ENCODE measurements around the gene MCM9.
"Not testable (repeated sequence)": the region's sequence is repeated elsewhere in the genome, so short reads cannot be mapped to it uniquely, and the experiment has no call there.

The MCM9 gene

GRCh38 chr6:118815495-118815894 is 119.5 kb downstream of the MCM9 start:
- H3K36me3 ChIP-seq (ENCODE audit: control insufficient read depth in 1 of 2, insufficient read depth in 2 of 2, low read length in 2 of 2) = peaks cover 0 to 9% of the 10 kb centered on the region in 2 donors
- H3K9ac ChIP-seq (ENCODE audit: low read depth in 1 of 2, low read length in 2 of 2) = no peak overlapping the region
- H3K4me3 ChIP-seq (ENCODE audit: low read depth in 1 of 2, low read length in 2 of 2) = no peak overlapping the region
- peaks cover 0 to 6% of the 10 kb centered on the region in 2 donors for H3K4me1 ChIP-seq (ENCODE audit: control insufficient read depth in 1 of 2, insufficient read depth in 2 of 2, low read length in 2 of 2)
- no peaks in the 10 kb centered on the region for H3K9me3 ChIP-seq (ENCODE audit: control insufficient read depth in 1 of 2, low read length in 2 of 2)
- no peak overlapping the region for H3K27ac ChIP-seq (ENCODE audit: low read depth, low read length)
- no peaks in the 10 kb centered on the region for H3K27me3 ChIP-seq (ENCODE audit: control insufficient read depth in 1 of 2, insufficient read depth in 2 of 2, low read length in 2 of 2)

GRCh38 chr6:118813775-118814174 is 121.2 kb downstream of the MCM9 start:
- Histone ChIP-seq H3K9ac (ENCODE audit: low read depth in 1 of 2, low read length in 2 of 2) (no peak overlapping the region), H3K27ac (ENCODE audit: low read depth, low read length) (no peak overlapping the region), H3K4me3 (ENCODE audit: low read depth in 1 of 2, low read length in 2 of 2) (no peak overlapping the region), H3K4me1 (ENCODE audit: control insufficient read depth in 1 of 2, insufficient read depth in 2 of 2, low read length in 2 of 2) (peaks cover 3 to 6% of the 10 kb centered on the region in 2 donors), H3K36me3 (ENCODE audit: control insufficient read depth in 1 of 2, insufficient read depth in 2 of 2, low read length in 2 of 2) (peaks cover 0 to 9% of the 10 kb centered on the region in 2 donors), H3K9me3 (ENCODE audit: control insufficient read depth in 1 of 2, low read length in 2 of 2) (no peaks in the 10 kb centered on the region), H3K27me3 (ENCODE audit: control insufficient read depth in 1 of 2, insufficient read depth in 2 of 2, low read length in 2 of 2) (no peaks in the 10 kb centered on the region)

- Histone ChIP-seq H3K9ac (ENCODE audit: low read depth in 1 of 2, low read length in 2 of 2) (no peak overlapping the region), H3K9me3 (ENCODE audit: control insufficient read depth in 1 of 2, low read length in 2 of 2) (no peaks in the 10 kb centered on the region), H3K36me3 (ENCODE audit: control insufficient read depth in 1 of 2, insufficient read depth in 2 of 2, low read length in 2 of 2) (peaks cover 0 to 9% of the 10 kb centered on the region in 2 donors), H3K4me3 (ENCODE audit: low read depth in 1 of 2, low read length in 2 of 2) (no peak overlapping the region), H3K4me1 (ENCODE audit: control insufficient read depth in 1 of 2, insufficient read depth in 2 of 2, low read length in 2 of 2) (peaks cover 3 to 6% of the 10 kb centered on the region in 2 donors), H3K27ac (ENCODE audit: low read depth, low read length) (no peak overlapping the region), H3K27me3 (ENCODE audit: control insufficient read depth in 1 of 2, insufficient read depth in 2 of 2, low read length in 2 of 2) (no peaks in the 10 kb centered on the region)
Measured at GRCh38 chr6:118812970-118813369, 122.0 kb downstream of the MCM9 start.

- peaks cover 0 to 2% of the 10 kb centered on the region in 2 donors for H3K36me3 ChIP-seq (ENCODE audit: control insufficient read depth in 1 of 2, insufficient read depth in 2 of 2, low read length in 2 of 2)
- no peak overlapping the region for H3K9ac ChIP-seq (ENCODE audit: low read depth in 1 of 2, low read length in 2 of 2)
- H3K4me3 ChIP-seq (ENCODE audit: low read depth in 1 of 2, low read length in 2 of 2) = no peak overlapping the region
- H3K27ac ChIP-seq (ENCODE audit: low read depth, low read length) = no peak overlapping the region
- H3K27me3 ChIP-seq (ENCODE audit: control insufficient read depth in 1 of 2, insufficient read depth in 2 of 2, low read length in 2 of 2) = no peaks in the 10 kb centered on the region
- peaks cover 3 to 6% of the 10 kb centered on the region in 2 donors for H3K4me1 ChIP-seq (ENCODE audit: control insufficient read depth in 1 of 2, insufficient read depth in 2 of 2, low read length in 2 of 2)
- H3K9me3 ChIP-seq (ENCODE audit: control insufficient read depth in 1 of 2, low read length in 2 of 2) = no peaks in the 10 kb centered on the region
Measured at GRCh38 chr6:118810420-118811027, 124.4 kb downstream of the MCM9 start.

- no peaks in the 10 kb centered on the region for H3K9me3 ChIP-seq (ENCODE audit: control insufficient read depth in 1 of 2, low read length in 2 of 2)
- H3K9ac ChIP-seq (ENCODE audit: low read depth in 1 of 2, low read length in 2 of 2) = no peak overlapping the region
- no peaks in the 10 kb centered on the region for H3K27me3 ChIP-seq (ENCODE audit: control insufficient read depth in 1 of 2, insufficient read depth in 2 of 2, low read length in 2 of 2)
- no peak overlapping the region for H3K4me3 ChIP-seq (ENCODE audit: low read depth in 1 of 2, low read length in 2 of 2)
- no peak overlapping the region for H3K27ac ChIP-seq (ENCODE audit: low read depth, low read length)
- H3K36me3 ChIP-seq (ENCODE audit: control insufficient read depth in 1 of 2, insufficient read depth in 2 of 2, low read length in 2 of 2) = no peaks in the 10 kb centered on the region
- H3K4me1 ChIP-seq (ENCODE audit: control insufficient read depth in 1 of 2, insufficient read depth in 2 of 2, low read length in 2 of 2) = peaks cover 3 to 6% of the 10 kb centered on the region in 2 donors
Measured at GRCh38 chr6:118808793-118809638, 125.9 kb downstream of the MCM9 start.

- no peaks in the 10 kb centered on the region for H3K9me3 ChIP-seq (ENCODE audit: control insufficient read depth in 1 of 2, low read length in 2 of 2)
- no peaks in the 10 kb centered on the region for H3K36me3 ChIP-seq (ENCODE audit: control insufficient read depth in 1 of 2, insufficient read depth in 2 of 2, low read length in 2 of 2)
- H3K27ac ChIP-seq (ENCODE audit: low read depth, low read length) = no peak overlapping the region
Measured at GRCh38 chr6:118804091-118804490, 130.9 kb downstream of the MCM9 start.

GRCh38 chr6:118801257-118801656 is 133.7 kb downstream of the MCM9 start:
- no peaks in the 10 kb centered on the region for H3K27me3 ChIP-seq (ENCODE audit: control insufficient read depth in 1 of 2, insufficient read depth in 2 of 2, low read length in 2 of 2)
- H3K4me1 ChIP-seq (ENCODE audit: control insufficient read depth in 1 of 2, insufficient read depth in 2 of 2, low read length in 2 of 2) = peaks cover 0 to 9% of the 10 kb centered on the region in 2 donors
- no peak overlapping the region for H3K27ac ChIP-seq (ENCODE audit: low read depth, low read length)
- H3K9ac ChIP-seq (ENCODE audit: low read depth in 1 of 2, low read length in 2 of 2) = no peak overlapping the region
- no peaks in the 10 kb centered on the region for H3K36me3 ChIP-seq (ENCODE audit: control insufficient read depth in 1 of 2, insufficient read depth in 2 of 2, low read length in 2 of 2)
- H3K9me3 ChIP-seq (ENCODE audit: control insufficient read depth in 1 of 2, low read length in 2 of 2) = no peaks in the 10 kb centered on the region
- no peak overlapping the region for H3K4me3 ChIP-seq (ENCODE audit: low read depth in 1 of 2, low read length in 2 of 2)

More at GRCh38 chr6:118804091-118804490, 130.9 kb downstream of the MCM9 start:
- Histone ChIP-seq H3K9ac (ENCODE audit: low read depth in 1 of 2, low read length in 2 of 2) (no peak overlapping the region), H3K4me1 (ENCODE audit: control insufficient read depth in 1 of 2, insufficient read depth in 2 of 2, low read length in 2 of 2) (peaks cover 0 to 9% of the 10 kb centered on the region in 2 donors), H3K4me3 (ENCODE audit: low read depth in 1 of 2, low read length in 2 of 2) (no peak overlapping the region), H3K27me3 (ENCODE audit: control insufficient read depth in 1 of 2, insufficient read depth in 2 of 2, low read length in 2 of 2) (no peaks in the 10 kb centered on the region)

GRCh38 chr6:118800394-118801071 is 134.4 kb downstream of the MCM9 start:
- Histone ChIP-seq H3K36me3 (ENCODE audit: control insufficient read depth in 1 of 2, insufficient read depth in 2 of 2, low read length in 2 of 2) (no peaks in the 10 kb centered on the region), H3K9me3 (ENCODE audit: control insufficient read depth in 1 of 2, low read length in 2 of 2) (no peaks in the 10 kb centered on the region), H3K9ac (ENCODE audit: low read depth in 1 of 2, low read length in 2 of 2) (no peak overlapping the region), H3K27ac (ENCODE audit: low read depth, low read length) (no peak overlapping the region), H3K4me1 (ENCODE audit: control insufficient read depth in 1 of 2, insufficient read depth in 2 of 2, low read length in 2 of 2) (peaks cover 0 to 9% of the 10 kb centered on the region in 2 donors), H3K4me3 (ENCODE audit: low read depth in 1 of 2, low read length in 2 of 2) (peak overlapping the region; percentile 25 to 43), H3K27me3 (ENCODE audit: control insufficient read depth in 1 of 2, insufficient read depth in 2 of 2, low read length in 2 of 2) (no peaks in the 10 kb centered on the region)

- Histone ChIP-seq H3K9me3 (ENCODE audit: control insufficient read depth in 1 of 2, low read length in 2 of 2) (no peaks in the 10 kb centered on the region), H3K36me3 (ENCODE audit: control insufficient read depth in 1 of 2, insufficient read depth in 2 of 2, low read length in 2 of 2) (no peaks in the 10 kb centered on the region), H3K4me1 (ENCODE audit: control insufficient read depth in 1 of 2, insufficient read depth in 2 of 2, low read length in 2 of 2) (peaks cover 0 to 9% of the 10 kb centered on the region in 2 donors), H3K9ac (ENCODE audit: low read depth in 1 of 2, low read length in 2 of 2) (no peak overlapping the region), H3K27ac (ENCODE audit: low read depth, low read length) (no peak overlapping the region), H3K27me3 (ENCODE audit: control insufficient read depth in 1 of 2, insufficient read depth in 2 of 2, low read length in 2 of 2) (no peaks in the 10 kb centered on the region), H3K4me3 (ENCODE audit: low read depth in 1 of 2, low read length in 2 of 2) (no peak overlapping the region)
Measured at GRCh38 chr6:118799826-118800225, 135.1 kb downstream of the MCM9 start.

- not testable (repeated sequence) for H3K9ac ChIP-seq (ENCODE audit: low read depth in 1 of 2, low read length in 2 of 2); H3K4me3 ChIP-seq (ENCODE audit: low read depth in 1 of 2, low read length in 2 of 2); H3K27ac ChIP-seq (ENCODE audit: low read depth, low read length); H3K27me3 ChIP-seq (ENCODE audit: control insufficient read depth in 1 of 2, insufficient read depth in 2 of 2, low read length in 2 of 2); H3K9me3 ChIP-seq (ENCODE audit: control insufficient read depth in 1 of 2, low read length in 2 of 2); H3K4me1 ChIP-seq (ENCODE audit: control insufficient read depth in 1 of 2, insufficient read depth in 2 of 2, low read length in 2 of 2); H3K36me3 ChIP-seq (ENCODE audit: control insufficient read depth in 1 of 2, insufficient read depth in 2 of 2, low read length in 2 of 2)
Measured at GRCh38 chr6:118796548-118796947, 138.4 kb downstream of the MCM9 start.
